ENCODE measurements around the gene SFMBT2. TPM values are rescaled to one million over a fixed set of nuclear protein-coding genes. Genes with fewer than 3 reads are reported as not detected.

Gene SFMBT2
- total RNA-seq, 1 donor from 2014 or later: 7.2 TPM

DNA sequence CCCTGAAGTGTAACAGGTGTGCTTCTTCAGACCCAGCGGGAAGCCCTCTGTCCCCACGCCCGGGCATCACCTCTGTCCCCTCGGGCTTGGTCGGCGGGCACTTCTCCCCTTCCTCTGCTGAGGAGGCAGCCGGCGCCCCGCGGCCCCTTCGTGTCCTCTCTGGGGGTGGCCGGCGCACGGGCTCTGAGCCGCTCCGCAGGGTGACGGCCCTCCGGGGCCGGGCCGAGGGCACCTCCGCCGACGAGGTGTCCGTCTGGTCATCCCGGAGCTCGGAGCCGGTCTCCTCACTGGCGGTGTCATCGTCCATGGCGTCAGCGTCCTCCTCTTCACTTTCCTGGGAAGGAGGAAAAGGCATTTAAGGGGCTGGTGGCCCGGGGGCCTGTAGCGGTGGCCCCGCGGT, 239.0 kb downstream of the SFMBT2 start:
- TF ChIP-seq, protein P1, sequence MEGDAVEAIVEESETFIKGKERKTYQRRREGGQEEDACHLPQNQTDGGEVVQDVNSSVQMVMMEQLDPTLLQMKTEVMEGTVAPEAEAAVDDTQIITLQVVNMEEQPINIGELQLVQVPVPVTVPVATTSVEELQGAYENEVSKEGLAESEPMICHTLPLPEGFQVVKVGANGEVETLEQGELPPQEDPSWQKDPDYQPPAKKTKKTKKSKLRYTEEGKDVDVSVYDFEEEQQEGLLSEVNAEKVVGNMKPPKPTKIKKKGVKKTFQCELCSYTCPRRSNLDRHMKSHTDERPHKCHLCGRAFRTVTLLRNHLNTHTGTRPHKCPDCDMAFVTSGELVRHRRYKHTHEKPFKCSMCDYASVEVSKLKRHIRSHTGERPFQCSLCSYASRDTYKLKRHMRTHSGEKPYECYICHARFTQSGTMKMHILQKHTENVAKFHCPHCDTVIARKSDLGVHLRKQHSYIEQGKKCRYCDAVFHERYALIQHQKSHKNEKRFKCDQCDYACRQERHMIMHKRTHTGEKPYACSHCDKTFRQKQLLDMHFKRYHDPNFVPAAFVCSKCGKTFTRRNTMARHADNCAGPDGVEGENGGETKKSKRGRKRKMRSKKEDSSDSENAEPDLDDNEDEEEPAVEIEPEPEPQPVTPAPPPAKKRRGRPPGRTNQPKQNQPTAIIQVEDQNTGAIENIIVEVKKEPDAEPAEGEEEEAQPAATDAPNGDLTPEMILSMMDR (conservative IDR thresholded peaks at IDR 0.05): no peak
- Mint-ChIP-seq H3K9me3 (no peaks in the 10 kb centered on the region), H3K4me1 (ENCODE audit: unreplicated experiment) (no peaks in the 10 kb centered on the region), H3K27ac (no peak overlapping the region), H3K4me3 (no peak overlapping the region), H3K27me3 (peaks cover under 1% of the 10 kb centered on the region), H3K36me3 (peaks cover 4% of the 10 kb centered on the region)
- DNase-seq (ENCODE audit: extremely low spot score, unreplicated experiment): no peak

DNA sequence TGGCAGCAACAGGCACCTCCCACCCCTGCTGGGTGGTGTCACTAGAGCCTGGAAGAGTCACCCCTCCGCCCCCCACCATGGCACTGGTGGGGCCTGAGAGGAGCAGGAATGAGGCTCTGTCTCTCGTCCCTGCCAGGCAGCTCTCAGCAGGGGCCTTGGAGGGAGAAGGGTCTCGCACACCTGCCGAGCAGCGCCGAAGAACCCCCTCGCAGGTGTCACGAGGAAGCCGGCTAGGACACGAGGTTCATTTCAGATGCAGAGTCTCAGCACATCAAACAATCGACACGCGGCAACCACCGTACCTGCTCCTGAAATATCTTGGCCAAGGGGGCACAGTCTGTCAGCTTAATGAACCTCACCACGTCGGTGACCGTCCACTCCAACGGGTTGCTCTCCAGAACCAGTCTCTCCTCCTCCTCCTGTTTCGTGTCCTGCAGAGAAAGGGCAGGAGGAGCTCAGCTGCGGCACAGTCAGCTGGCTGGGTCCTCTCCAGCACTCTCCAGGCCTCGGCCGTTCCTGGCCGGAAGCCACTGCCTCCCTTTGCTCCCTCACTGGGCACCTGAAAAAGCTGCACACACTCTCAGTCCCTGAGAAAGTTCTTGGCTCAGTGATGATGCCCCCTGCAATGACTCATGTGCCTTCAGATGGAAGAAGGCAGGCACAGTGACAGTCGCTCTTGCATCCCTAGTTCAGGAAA, 240.1 kb downstream of the SFMBT2 start:
- Mint-ChIP-seq H3K4me3 (no peak overlapping the region), H3K27ac (no peak overlapping the region), H3K36me3 (peaks cover 4% of the 10 kb centered on the region), H3K9me3 (no peaks in the 10 kb centered on the region), H3K27me3 (no peaks in the 10 kb centered on the region), H3K4me1 (ENCODE audit: unreplicated experiment) (no peaks in the 10 kb centered on the region)
- no peak for DNase-seq (ENCODE audit: extremely low spot score, unreplicated experiment)
- TF ChIP-seq, protein P1 (conservative IDR thresholded peaks at IDR 0.05): no peak

DNA sequence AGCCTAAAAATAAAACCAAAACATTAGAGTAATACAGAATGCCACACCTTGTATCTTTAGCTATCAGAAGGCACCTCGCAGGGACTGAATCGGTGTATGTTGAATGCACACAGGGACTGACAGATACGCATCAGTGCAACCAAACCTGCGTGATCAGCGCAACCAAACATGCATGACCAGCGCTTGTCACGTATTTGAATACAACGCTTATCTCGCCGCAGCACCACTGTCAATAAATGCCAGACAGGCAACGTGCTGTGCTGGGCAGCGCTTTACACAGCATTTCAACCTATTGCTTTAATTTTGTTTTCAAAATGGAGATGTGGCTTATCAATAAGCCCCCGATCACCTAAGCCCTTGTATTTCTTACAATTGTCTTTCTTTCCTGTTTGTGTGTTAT, 242.4 kb downstream of the SFMBT2 start:
- H3K4me3 Mint-ChIP-seq: no peak overlapping the region
- no peak overlapping the region for H3K27ac Mint-ChIP-seq
- DNase-seq (ENCODE audit: extremely low spot score, unreplicated experiment): no peak
- no peaks in the 10 kb centered on the region for H3K4me1 Mint-ChIP-seq (ENCODE audit: unreplicated experiment)
- H3K9me3 Mint-ChIP-seq: no peaks in the 10 kb centered on the region
- H3K27me3 Mint-ChIP-seq: no peaks in the 10 kb centered on the region
- TF ChIP-seq, protein P1 (conservative IDR thresholded peaks at IDR 0.05): no peak
- H3K36me3 Mint-ChIP-seq: no peaks in the 10 kb centered on the region

DNA sequence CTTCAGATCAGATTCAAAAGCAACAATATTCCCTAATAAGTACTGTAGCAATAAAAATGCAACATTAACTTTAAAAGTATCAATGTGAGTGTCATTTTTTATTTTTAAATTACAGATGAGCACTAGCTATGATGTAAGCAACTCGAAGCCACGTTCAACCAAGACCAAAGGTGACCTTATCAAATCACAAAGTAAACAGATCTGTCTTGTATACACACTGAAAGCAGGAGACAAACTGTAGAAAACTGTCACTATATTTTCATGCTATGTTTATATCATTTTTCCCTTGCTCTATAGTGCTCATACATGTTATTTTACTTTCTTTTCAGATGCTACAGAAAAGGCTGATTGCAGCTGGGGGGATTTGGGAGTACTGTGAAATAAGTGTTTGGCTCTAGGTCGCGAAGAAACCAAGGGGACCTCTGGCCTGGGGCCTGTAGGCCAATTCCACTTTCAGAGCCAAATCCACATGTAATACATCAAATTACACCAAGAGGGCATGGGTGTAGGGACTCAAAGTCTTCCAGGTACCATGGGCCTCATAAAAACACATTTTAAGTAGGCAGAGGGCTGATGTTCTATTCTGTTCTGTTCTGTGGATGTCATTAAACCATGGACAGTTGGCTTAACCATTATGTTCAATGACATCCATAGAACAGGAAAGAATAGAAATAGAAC, 245.2 kb downstream of the SFMBT2 start:
- H3K27me3 Mint-ChIP-seq: no peaks in the 10 kb centered on the region
- TF ChIP-seq, protein P1 (conservative IDR thresholded peaks at IDR 0.05): no peak
- H3K27ac Mint-ChIP-seq: no peak overlapping the region
- no peaks in the 10 kb centered on the region for H3K4me1 Mint-ChIP-seq (ENCODE audit: unreplicated experiment)
- no peak for DNase-seq (ENCODE audit: extremely low spot score, unreplicated experiment)
- no peaks in the 10 kb centered on the region for H3K36me3 Mint-ChIP-seq
- no peak overlapping the region for H3K4me3 Mint-ChIP-seq
- H3K9me3 Mint-ChIP-seq: no peaks in the 10 kb centered on the region

DNA sequence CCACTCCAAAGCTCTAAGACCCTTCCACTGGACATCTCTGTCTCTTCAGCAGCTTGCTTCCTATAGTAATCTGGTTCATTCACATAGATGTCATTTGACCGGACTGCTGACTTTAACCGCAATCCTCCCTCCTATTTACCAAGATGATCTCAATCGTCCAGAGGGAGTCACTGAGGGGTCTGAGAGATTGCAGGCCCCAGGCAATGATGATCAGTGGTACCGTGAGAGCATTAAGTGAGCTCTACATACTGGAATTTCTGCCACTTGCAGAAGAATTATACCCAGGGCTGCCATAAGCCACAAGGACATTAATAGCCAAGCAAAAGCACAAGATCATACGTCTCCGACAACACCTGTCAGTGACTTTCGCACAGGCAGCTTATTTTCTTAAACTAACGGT, 245.9 kb downstream of the SFMBT2 start:
- Mint-ChIP-seq H3K4me3 (no peak overlapping the region), H3K27ac (no peak overlapping the region), H3K36me3 (peaks cover 4% of the 10 kb centered on the region), H3K27me3 (peaks cover 4% of the 10 kb centered on the region), H3K9me3 (no peaks in the 10 kb centered on the region), H3K4me1 (ENCODE audit: unreplicated experiment) (peaks cover 5% of the 10 kb centered on the region)
- TF ChIP-seq, protein P1 (conservative IDR thresholded peaks at IDR 0.05): no peak
- no peak for DNase-seq (ENCODE audit: extremely low spot score, unreplicated experiment)
